ENCODE measurements around the gene TEAD1. TPM values are rescaled to one million over a fixed set of nuclear protein-coding genes. Genes with fewer than 3 reads are reported as not detected.

Gene TEAD1
- total RNA-seq, 1 experiment from 2014 or later = 102 TPM

- ChIA-PET CTCF (no interaction called here), POLR2A (interaction anchor here (0.6 kb wide), 1 partner anchor 164 kb away, joined by 7 read pairs; no protein-coding TSS in a partner anchor)
- in situ Hi-C loops (cut with HindIII; ENCODE audit: low pct_unique_long_range_greater_than_20kb, low sequenced_read_pairs) = no loop called here
- BruUV-seq (replicated peaks) = no TSS peak
- no peaks in the 10 kb centered on the region for H3K9me3 ChIP-seq (ENCODE audit: control insufficient read depth, insufficient read depth, low read depth, low read length)
- no peak overlapping the region for H3K27ac ChIP-seq (ENCODE audit: low read length)
- no peaks in the 10 kb centered on the region for H3K36me3 ChIP-seq (ENCODE audit: control insufficient read depth, insufficient read depth, low read length)
- H3K4me3 ChIP-seq (ENCODE audit: low read depth in 2 of 2, low read length in 2 of 2) = no peak overlapping the region
- TF ChIP-seq, protein P1, sequence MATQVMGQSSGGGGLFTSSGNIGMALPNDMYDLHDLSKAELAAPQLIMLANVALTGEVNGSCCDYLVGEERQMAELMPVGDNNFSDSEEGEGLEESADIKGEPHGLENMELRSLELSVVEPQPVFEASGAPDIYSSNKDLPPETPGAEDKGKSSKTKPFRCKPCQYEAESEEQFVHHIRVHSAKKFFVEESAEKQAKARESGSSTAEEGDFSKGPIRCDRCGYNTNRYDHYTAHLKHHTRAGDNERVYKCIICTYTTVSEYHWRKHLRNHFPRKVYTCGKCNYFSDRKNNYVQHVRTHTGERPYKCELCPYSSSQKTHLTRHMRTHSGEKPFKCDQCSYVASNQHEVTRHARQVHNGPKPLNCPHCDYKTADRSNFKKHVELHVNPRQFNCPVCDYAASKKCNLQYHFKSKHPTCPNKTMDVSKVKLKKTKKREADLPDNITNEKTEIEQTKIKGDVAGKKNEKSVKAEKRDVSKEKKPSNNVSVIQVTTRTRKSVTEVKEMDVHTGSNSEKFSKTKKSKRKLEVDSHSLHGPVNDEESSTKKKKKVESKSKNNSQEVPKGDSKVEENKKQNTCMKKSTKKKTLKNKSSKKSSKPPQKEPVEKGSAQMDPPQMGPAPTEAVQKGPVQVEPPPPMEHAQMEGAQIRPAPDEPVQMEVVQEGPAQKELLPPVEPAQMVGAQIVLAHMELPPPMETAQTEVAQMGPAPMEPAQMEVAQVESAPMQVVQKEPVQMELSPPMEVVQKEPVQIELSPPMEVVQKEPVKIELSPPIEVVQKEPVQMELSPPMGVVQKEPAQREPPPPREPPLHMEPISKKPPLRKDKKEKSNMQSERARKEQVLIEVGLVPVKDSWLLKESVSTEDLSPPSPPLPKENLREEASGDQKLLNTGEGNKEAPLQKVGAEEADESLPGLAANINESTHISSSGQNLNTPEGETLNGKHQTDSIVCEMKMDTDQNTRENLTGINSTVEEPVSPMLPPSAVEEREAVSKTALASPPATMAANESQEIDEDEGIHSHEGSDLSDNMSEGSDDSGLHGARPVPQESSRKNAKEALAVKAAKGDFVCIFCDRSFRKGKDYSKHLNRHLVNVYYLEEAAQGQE (IDR thresholded peaks at IDR 0.05; ENCODE audit: insufficient read depth in 1 of 2, low read depth in 2 of 2, low read length in 1 of 2) = no peak
- TF ChIP-seq POLR2AphosphoS5 (IDR thresholded peaks at IDR 0.05; ENCODE audit: low read depth, low read length) = no peak
- DNase-seq (ENCODE audit: low read depth, low spot score) (no peak), ATAC-seq (no peak)
- intact Hi-C loops (cut with micrococcal nuclease; ENCODE audit: unreplicated experiment) = no loop called here
- H3K4me1 ChIP-seq (ENCODE audit: control insufficient read depth, insufficient read depth, low read length) = no peaks in the 10 kb centered on the region
- no peaks in the 10 kb centered on the region for H3K27me3 ChIP-seq (ENCODE audit: control insufficient read depth, insufficient read depth, low read length)
Observed at GRCh38 chr11:12856338-12856737, 182.1 kb downstream of the TEAD1 start.

DNA sequence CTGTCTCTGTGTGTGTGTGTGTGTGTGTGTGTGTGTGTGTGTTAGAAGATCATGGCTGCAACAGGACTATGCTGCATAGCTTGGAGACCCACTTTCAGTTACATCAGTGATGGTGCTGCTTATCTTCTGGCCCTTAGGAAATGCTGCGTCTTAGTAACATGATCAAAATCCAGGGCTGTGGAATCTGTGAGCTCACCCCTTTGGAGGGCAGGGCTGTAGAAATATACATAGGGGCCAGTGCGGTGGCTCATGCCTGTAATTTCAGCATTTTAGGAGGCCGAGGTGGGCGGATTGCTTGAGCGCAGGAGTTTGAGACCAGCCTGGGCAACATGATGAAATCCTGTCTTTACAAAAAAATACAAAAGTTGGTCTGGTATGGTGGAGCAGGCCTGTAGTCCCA lies 183.4 kb downstream of the TEAD1 start:
- Histone ChIP-seq H3K9me3 (ENCODE audit: control insufficient read depth, insufficient read depth, low read depth, low read length) (no peaks in the 10 kb centered on the region), H3K36me3 (ENCODE audit: control insufficient read depth, insufficient read depth, low read length) (no peaks in the 10 kb centered on the region), H3K27ac (ENCODE audit: low read length) (no peak overlapping the region), H3K4me3 (ENCODE audit: low read depth in 2 of 2, low read length in 2 of 2) (no peak overlapping the region), H3K27me3 (ENCODE audit: control insufficient read depth, insufficient read depth, low read length) (no peaks in the 10 kb centered on the region), H3K4me1 (ENCODE audit: control insufficient read depth, insufficient read depth, low read length) (no peaks in the 10 kb centered on the region)
- intact Hi-C loops (cut with micrococcal nuclease; ENCODE audit: unreplicated experiment) (no loop called here), in situ Hi-C loops (cut with HindIII; ENCODE audit: low pct_unique_long_range_greater_than_20kb, low sequenced_read_pairs) (no loop called here)
- BruUV-seq (replicated peaks) = no TSS peak
- ATAC-seq (no peak), DNase-seq (ENCODE audit: low read depth, low spot score) (no peak)
- TF ChIP-seq, protein P2, sequence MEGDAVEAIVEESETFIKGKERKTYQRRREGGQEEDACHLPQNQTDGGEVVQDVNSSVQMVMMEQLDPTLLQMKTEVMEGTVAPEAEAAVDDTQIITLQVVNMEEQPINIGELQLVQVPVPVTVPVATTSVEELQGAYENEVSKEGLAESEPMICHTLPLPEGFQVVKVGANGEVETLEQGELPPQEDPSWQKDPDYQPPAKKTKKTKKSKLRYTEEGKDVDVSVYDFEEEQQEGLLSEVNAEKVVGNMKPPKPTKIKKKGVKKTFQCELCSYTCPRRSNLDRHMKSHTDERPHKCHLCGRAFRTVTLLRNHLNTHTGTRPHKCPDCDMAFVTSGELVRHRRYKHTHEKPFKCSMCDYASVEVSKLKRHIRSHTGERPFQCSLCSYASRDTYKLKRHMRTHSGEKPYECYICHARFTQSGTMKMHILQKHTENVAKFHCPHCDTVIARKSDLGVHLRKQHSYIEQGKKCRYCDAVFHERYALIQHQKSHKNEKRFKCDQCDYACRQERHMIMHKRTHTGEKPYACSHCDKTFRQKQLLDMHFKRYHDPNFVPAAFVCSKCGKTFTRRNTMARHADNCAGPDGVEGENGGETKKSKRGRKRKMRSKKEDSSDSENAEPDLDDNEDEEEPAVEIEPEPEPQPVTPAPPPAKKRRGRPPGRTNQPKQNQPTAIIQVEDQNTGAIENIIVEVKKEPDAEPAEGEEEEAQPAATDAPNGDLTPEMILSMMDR (IDR thresholded peaks at IDR 0.05) = no peak
- TF ChIP-seq SIN3A (IDR thresholded peaks at IDR 0.05; ENCODE audit: borderline replicate concordance, insufficient read depth, low read depth, low read length) = no peak
- no peak for TF ChIP-seq TCF7L2 (IDR thresholded peaks at IDR 0.05; ENCODE audit: low read depth, low read length)
- TF ChIP-seq POLR2AphosphoS5 (IDR thresholded peaks at IDR 0.05; ENCODE audit: low read depth, low read length) = no peak
- TF ChIP-seq, protein P1 (IDR thresholded peaks at IDR 0.05; ENCODE audit: insufficient read depth in 1 of 2, low read depth in 2 of 2, low read length in 1 of 2) = no peak
- ChIA-PET POLR2A (interaction anchor here (0.6 kb wide), 1 partner anchor 13 kb away, joined by 4 read pairs; no protein-coding TSS in a partner anchor), CTCF (no interaction called here)
